Measurements from ENCODE around the gene ZMIZ1.
A peak's percentile ranks its signal among the peaks of the same experiment; 100 is the strongest.
"Not testable (repeated sequence)": the region's sequence is repeated elsewhere in the genome, so short reads cannot be mapped to it uniquely, and the experiment has no call there.

ZMIZ1 gene

DNA sequence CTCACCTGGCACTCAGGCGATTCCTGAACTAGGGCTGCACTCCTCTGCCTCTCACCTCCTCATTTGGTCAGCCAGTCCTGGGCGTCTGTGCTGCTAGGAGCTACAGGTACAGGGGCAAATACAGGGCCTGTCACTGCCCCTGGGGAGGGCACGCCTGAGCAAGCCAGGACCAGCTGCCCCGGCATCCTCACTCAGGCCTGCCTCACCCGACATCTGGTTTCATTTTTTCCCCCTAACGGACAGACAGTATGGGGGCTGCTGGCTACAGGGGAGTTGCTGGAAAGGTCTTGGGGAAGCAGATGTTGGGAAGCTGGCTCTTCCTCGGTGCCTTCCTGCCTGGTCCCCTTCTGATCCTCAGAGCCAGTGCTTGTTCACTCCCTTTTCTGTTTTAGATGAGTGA is 201.2 kb downstream of the ZMIZ1 start:
- Histone ChIP-seq H3K4me1 (ENCODE audit: control insufficient read depth in 5 of 5, insufficient read depth in 5 of 5, low read length in 5 of 5) (peaks cover 33 to 96% (median 92%) of the 10 kb centered on the region in 5 donors), H3K27me3 (ENCODE audit: control insufficient read depth in 5 of 5, insufficient read depth in 4 of 5, low read length in 5 of 5) (no peaks in the 10 kb centered on the region), H3K4me3 (ENCODE audit: low read depth in 1 of 5, low read length in 5 of 5) (no peak overlapping the region), H3K36me3 (ENCODE audit: control insufficient read depth in 5 of 5, insufficient read depth in 5 of 5, low read length in 5 of 5) (peaks cover 0 to 35% (median 29%) of the 10 kb centered on the region in 5 donors), H3K9ac (ENCODE audit: low read length in 5 of 5) (no peak overlapping the region), H3K9me3 (ENCODE audit: control insufficient read depth in 5 of 5, low read length in 5 of 5) (no peaks in the 10 kb centered on the region), H3K27ac (ENCODE audit: low read depth, low read length) (peak overlapping the region; percentile 24)

GRCh38 chr10:79270466-79271246 is 201.9 kb downstream of the ZMIZ1 start:
- Histone ChIP-seq H3K27me3 (ENCODE audit: control insufficient read depth in 5 of 5, insufficient read depth in 4 of 5, low read length in 5 of 5) (no peaks in the 10 kb centered on the region), H3K27ac (ENCODE audit: low read depth, low read length) (peak overlapping the region; percentile 24), H3K4me3 (ENCODE audit: low read depth in 1 of 5, low read length in 5 of 5) (no peak overlapping the region), H3K36me3 (ENCODE audit: control insufficient read depth in 5 of 5, insufficient read depth in 5 of 5, low read length in 5 of 5) (peaks cover 0 to 35% (median 29%) of the 10 kb centered on the region in 5 donors), H3K4me1 (ENCODE audit: control insufficient read depth in 5 of 5, insufficient read depth in 5 of 5, low read length in 5 of 5) (peaks cover 31 to 96% (median 92%) of the 10 kb centered on the region in 5 donors), H3K9ac (ENCODE audit: low read length in 5 of 5) (no peak overlapping the region), H3K9me3 (ENCODE audit: control insufficient read depth in 5 of 5, low read length in 5 of 5) (no peaks in the 10 kb centered on the region)

DNA sequence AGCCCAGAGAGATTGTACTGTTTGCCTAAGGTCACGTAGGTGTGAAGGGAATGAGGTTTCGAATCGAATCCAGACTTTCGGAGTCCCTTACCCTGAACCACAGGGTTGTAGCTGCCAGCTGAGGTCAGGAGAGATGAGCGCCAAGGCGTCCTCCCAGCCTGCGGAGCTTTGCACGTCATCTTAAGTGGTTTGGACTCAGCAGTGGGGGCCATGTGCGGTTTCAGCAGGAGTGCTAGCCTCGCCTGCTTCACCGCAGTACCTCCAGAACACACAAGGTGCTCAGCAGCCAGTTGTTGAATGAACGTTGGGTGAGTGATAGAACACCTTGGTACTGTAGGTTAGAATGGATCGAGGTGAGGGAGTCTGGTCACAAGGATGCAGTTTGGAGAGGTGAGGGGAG is 203.6 kb downstream of the ZMIZ1 start:
- Histone ChIP-seq H3K4me1 (ENCODE audit: control insufficient read depth in 5 of 5, insufficient read depth in 5 of 5, low read length in 5 of 5) (peaks cover 20 to 80% (median 78%) of the 10 kb centered on the region in 5 donors), H3K27ac (ENCODE audit: low read depth, low read length) (no peak overlapping the region)

DNA sequence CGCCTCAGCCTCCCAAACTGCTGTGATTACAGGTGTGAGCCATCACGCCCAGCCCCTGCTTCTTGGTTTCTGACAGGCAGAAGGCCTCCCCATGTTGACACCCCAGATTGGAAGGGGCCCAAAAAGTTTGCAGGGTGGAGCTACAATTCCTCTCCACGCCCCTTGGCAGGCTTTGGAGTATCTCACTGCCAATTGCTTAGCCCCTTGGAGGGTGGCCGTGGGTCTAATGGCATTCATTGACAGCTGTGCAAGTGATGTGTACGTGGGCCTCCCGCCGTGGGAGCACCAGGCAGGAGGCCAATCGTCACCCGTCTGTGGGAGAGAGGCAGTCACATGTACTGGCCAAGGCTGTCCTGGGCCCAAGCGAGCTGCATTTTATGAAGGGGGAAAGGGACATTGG is 204.8 kb downstream of the ZMIZ1 start:
- Histone ChIP-seq H3K4me3 (ENCODE audit: low read depth in 1 of 5, low read length in 5 of 5) (peak overlapping the region in 2 of 5 donors; percentile 14 to 44), H3K9ac (ENCODE audit: low read length in 5 of 5) (peak overlapping the region in 1 of 5 donors; percentile 15), H3K36me3 (ENCODE audit: control insufficient read depth in 5 of 5, insufficient read depth in 5 of 5, low read length in 5 of 5) (peaks cover 0 to 49% (median 44%) of the 10 kb centered on the region in 5 donors), H3K4me1 (ENCODE audit: control insufficient read depth in 5 of 5, insufficient read depth in 5 of 5, low read length in 5 of 5) (peaks cover 11 to 67% (median 66%) of the 10 kb centered on the region in 5 donors), H3K9me3 (ENCODE audit: control insufficient read depth in 5 of 5, low read length in 5 of 5) (no peaks in the 10 kb centered on the region), H3K27me3 (ENCODE audit: control insufficient read depth in 5 of 5, insufficient read depth in 4 of 5, low read length in 5 of 5) (no peaks in the 10 kb centered on the region), H3K27ac (ENCODE audit: low read depth, low read length) (peak overlapping the region; percentile 84)

More for the DNA sequence above, 203.6 kb downstream of the ZMIZ1 start:
- H3K27me3 ChIP-seq (ENCODE audit: control insufficient read depth in 5 of 5, insufficient read depth in 4 of 5, low read length in 5 of 5), result no peaks in the 10 kb centered on the region
- H3K9ac ChIP-seq (ENCODE audit: low read length in 5 of 5), result peak overlapping the region in 2 of 5 donors; percentile 32 to 35
- no peak overlapping the region for H3K4me3 ChIP-seq (ENCODE audit: low read depth in 1 of 5, low read length in 5 of 5)
- H3K9me3 ChIP-seq (ENCODE audit: control insufficient read depth in 5 of 5, low read length in 5 of 5), result no peaks in the 10 kb centered on the region
- H3K36me3 ChIP-seq (ENCODE audit: control insufficient read depth in 5 of 5, insufficient read depth in 5 of 5, low read length in 5 of 5), result peaks cover 0 to 46% (median 39%) of the 10 kb centered on the region in 5 donors

DNA sequence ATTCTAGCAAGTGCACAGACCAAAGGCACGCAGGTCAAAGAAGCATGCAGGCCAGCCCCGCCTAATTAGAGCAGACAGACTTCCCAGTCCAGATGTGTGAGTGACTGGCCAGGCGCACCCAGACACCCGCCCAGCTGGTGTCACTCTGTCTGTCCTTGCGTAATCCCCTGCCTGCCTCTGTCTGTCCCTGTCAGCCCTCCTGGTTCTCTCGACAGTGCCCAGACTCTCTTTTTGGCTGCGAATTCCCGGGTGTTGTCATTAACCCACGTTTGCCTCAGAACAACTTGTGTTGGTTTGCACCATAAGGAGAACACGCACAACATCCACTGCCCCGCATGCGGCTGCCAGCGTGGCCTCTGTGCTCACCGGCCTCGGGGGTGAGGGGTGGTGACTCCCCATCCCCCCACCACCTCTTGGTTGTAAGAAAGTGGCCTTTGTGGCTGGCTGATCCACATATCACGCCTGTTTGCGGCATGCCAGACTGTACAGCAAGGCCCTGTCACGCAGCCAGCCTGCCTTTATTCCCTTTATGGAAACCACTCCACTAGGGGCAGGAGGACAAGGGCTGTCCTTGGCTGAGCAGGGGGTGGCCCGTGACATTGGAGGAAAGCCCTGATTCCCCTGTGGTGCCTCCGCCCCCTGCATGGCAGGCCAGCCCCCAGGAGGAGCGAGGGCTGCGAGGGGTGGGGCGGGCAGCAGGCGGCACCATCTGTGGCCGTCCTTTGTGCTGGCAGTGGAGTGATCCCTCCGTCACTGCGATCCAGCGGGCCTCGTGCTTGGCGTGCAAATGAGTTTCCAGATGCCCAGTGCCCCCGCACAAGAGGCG is 205.7 kb downstream of the ZMIZ1 start:
- H3K4me1 ChIP-seq (ENCODE audit: control insufficient read depth in 5 of 5, insufficient read depth in 5 of 5, low read length in 5 of 5), result peaks cover 11 to 59% (median 58%) of the 10 kb centered on the region in 5 donors
- peak overlapping the region in 3 of 5 donors; percentile 26 to 37 (median 29) for H3K9ac ChIP-seq (ENCODE audit: low read length in 5 of 5)
- H3K9me3 ChIP-seq (ENCODE audit: control insufficient read depth in 5 of 5, low read length in 5 of 5), result no peaks in the 10 kb centered on the region
- no peaks in the 10 kb centered on the region for H3K27me3 ChIP-seq (ENCODE audit: control insufficient read depth in 5 of 5, insufficient read depth in 4 of 5, low read length in 5 of 5)
- H3K4me3 ChIP-seq (ENCODE audit: low read depth in 1 of 5, low read length in 5 of 5), result peak overlapping the region in 2 of 5 donors; percentile 14 to 44
- H3K27ac ChIP-seq (ENCODE audit: low read depth, low read length), result peak overlapping the region; percentile 84
- peaks cover 0 to 43% (median 39%) of the 10 kb centered on the region in 5 donors for H3K36me3 ChIP-seq (ENCODE audit: control insufficient read depth in 5 of 5, insufficient read depth in 5 of 5, low read length in 5 of 5)

GRCh38 chr10:79275105-79275430 is 206.3 kb downstream of the ZMIZ1 start:
- Histone ChIP-seq H3K27ac (ENCODE audit: low read depth, low read length) (peak overlapping the region; percentile 84), H3K4me1 (ENCODE audit: control insufficient read depth in 5 of 5, insufficient read depth in 5 of 5, low read length in 5 of 5) (peaks cover 9 to 54% (median 53%) of the 10 kb centered on the region in 5 donors), H3K9ac (ENCODE audit: low read length in 5 of 5) (peak overlapping the region in 1 of 5 donors; percentile 24), H3K27me3 (ENCODE audit: control insufficient read depth in 5 of 5, insufficient read depth in 4 of 5, low read length in 5 of 5) (no peaks in the 10 kb centered on the region), H3K4me3 (ENCODE audit: low read depth in 1 of 5, low read length in 5 of 5) (no peak overlapping the region), H3K36me3 (ENCODE audit: control insufficient read depth in 5 of 5, insufficient read depth in 5 of 5, low read length in 5 of 5) (peaks cover 0 to 40% (median 37%) of the 10 kb centered on the region in 5 donors), H3K9me3 (ENCODE audit: control insufficient read depth in 5 of 5, low read length in 5 of 5) (no peaks in the 10 kb centered on the region)

DNA sequence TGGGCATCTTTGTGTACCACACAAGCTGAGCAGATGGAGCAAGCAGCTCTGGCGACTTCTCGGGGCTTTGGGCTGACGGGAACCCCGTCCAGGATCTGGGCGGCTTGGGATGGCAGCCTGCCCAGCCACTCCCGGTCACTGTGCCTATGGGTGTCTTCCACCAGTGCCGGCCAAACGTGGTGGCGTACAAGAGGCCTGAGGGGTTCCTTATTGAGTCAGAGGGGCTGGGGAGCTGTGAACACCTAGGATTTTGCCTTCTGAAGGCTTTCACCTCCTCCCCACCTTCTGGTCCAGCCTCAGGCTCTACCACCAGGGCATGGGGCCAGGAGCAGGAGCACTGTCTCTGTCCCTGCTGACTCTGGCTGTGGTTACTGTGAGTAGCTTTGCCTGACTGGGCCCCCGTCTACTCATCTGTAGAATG is 206.7 kb downstream of the ZMIZ1 start:
- H3K4me1 ChIP-seq (ENCODE audit: control insufficient read depth in 5 of 5, insufficient read depth in 5 of 5, low read length in 5 of 5), result peaks cover 9 to 52% (median 49%) of the 10 kb centered on the region in 5 donors
- no peak overlapping the region for H3K4me3 ChIP-seq (ENCODE audit: low read depth in 1 of 5, low read length in 5 of 5)
- no peaks in the 10 kb centered on the region for H3K27me3 ChIP-seq (ENCODE audit: control insufficient read depth in 5 of 5, insufficient read depth in 4 of 5, low read length in 5 of 5)
- H3K9ac ChIP-seq (ENCODE audit: low read length in 5 of 5), result peak overlapping the region in 1 of 5 donors; percentile 24
- H3K27ac ChIP-seq (ENCODE audit: low read depth, low read length), result peak overlapping the region; percentile 84
- peaks cover 0 to 41% (median 37%) of the 10 kb centered on the region in 5 donors for H3K36me3 ChIP-seq (ENCODE audit: control insufficient read depth in 5 of 5, insufficient read depth in 5 of 5, low read length in 5 of 5)
- H3K9me3 ChIP-seq (ENCODE audit: control insufficient read depth in 5 of 5, low read length in 5 of 5), result no peaks in the 10 kb centered on the region

DNA sequence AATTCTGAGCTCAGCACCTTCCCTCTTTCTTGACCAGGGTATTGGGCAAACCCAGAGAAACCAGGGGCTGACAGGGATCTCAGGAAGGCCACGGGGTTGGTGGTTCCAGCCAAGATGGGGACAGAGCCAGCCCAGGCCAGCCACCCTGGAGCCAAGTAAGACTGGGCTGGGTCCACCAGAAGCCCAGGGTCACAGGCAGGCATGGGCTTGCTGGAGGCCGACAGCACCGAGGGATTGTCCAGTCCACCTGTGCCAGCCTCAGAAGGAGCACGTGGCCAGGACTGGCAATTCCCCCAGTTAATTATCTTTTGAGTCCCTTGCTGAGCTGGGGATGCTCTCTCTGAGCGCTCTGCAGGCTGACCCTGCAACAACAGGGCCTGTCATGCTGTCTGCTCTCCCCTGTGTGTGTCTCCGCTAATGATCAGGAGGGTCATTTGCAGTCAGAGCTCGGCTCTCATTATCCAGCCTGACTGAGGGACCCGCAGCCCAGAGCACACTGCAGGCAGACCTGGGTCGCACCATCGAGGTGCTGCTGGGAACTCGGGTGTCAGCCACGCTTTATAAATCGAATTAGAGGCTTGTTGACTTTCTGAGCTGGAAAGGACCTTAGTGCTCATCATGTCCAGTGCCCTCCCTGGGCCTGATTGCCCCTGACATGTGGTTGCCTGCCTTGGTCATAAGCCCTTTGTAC is 209.0 kb downstream of the ZMIZ1 start:
- H3K27me3 ChIP-seq (ENCODE audit: control insufficient read depth in 5 of 5, insufficient read depth in 4 of 5, low read length in 5 of 5), result no peaks in the 10 kb centered on the region

GRCh38 chr10:79279047-79279446 is 210.3 kb downstream of the ZMIZ1 start:
- Histone ChIP-seq H3K36me3 (ENCODE audit: control insufficient read depth in 5 of 5, insufficient read depth in 5 of 5, low read length in 5 of 5) (peaks cover 0 to 61% (median 44%) of the 10 kb centered on the region in 5 donors), H3K4me1 (ENCODE audit: control insufficient read depth in 5 of 5, insufficient read depth in 5 of 5, low read length in 5 of 5) (peaks cover 10 to 47% (median 38%) of the 10 kb centered on the region in 5 donors)
- H3K4me3 ChIP-seq (ENCODE audit: low read depth in 1 of 5, low read length in 5 of 5); H3K9me3 ChIP-seq (ENCODE audit: control insufficient read depth in 5 of 5, low read length in 5 of 5); H3K27ac ChIP-seq (ENCODE audit: low read depth, low read length); H3K27me3 ChIP-seq (ENCODE audit: control insufficient read depth in 5 of 5, insufficient read depth in 4 of 5, low read length in 5 of 5); H3K9ac ChIP-seq (ENCODE audit: low read length in 5 of 5): not testable (repeated sequence)

More for the DNA sequence above, 209.0 kb downstream of the ZMIZ1 start:
- H3K9ac ChIP-seq (ENCODE audit: low read length in 5 of 5), result no peak overlapping the region
- no peaks in the 10 kb centered on the region for H3K9me3 ChIP-seq (ENCODE audit: control insufficient read depth in 5 of 5, low read length in 5 of 5)
- no peak overlapping the region for H3K27ac ChIP-seq (ENCODE audit: low read depth, low read length)
- H3K36me3 ChIP-seq (ENCODE audit: control insufficient read depth in 5 of 5, insufficient read depth in 5 of 5, low read length in 5 of 5), result peaks cover 0 to 55% (median 44%) of the 10 kb centered on the region in 5 donors
- H3K4me1 ChIP-seq (ENCODE audit: control insufficient read depth in 5 of 5, insufficient read depth in 5 of 5, low read length in 5 of 5), result peaks cover 10 to 58% (median 45%) of the 10 kb centered on the region in 5 donors
- no peak overlapping the region for H3K4me3 ChIP-seq (ENCODE audit: low read depth in 1 of 5, low read length in 5 of 5)
